H1 (cell line): Measurements from ENCODE around the gene UFSP1. TPM values are rescaled to one million over a fixed set of nuclear protein-coding genes. Genes with fewer than 3 reads are reported as not detected.

ENCODE experiments used
- CTCF ChIA-PET: fragments of 300-600 bp; sonication (Branson Sonifier 250); formaldehyde crosslinking; loops from one replicate; lab custom pipeline; 2021; ENCODE audit not compliant: partially characterized antibody; lab: Charles Lee
- POLR2A ChIA-PET: fragments of 300-600 bp; sonication (Branson Sonifier 250); formaldehyde crosslinking; loops from one replicate; lab custom pipeline; 2021; ENCODE audit warnings: inconsistent platforms; ENCODE audit not compliant: partially characterized antibody; lab: Charles Lee
- DNase-seq, 2 experiments: peaks; one replicate each; pipeline versions ENCODE4 v3.0.0 to v3.0.0-alpha.2; 2010 to 2022; ENCODE audit warnings: low spot score in 2 of 2, low read depth in 1 of 2, mixed read lengths in 1 of 2
- FAIRE-seq: peaks from 2 replicates; lab custom pipeline; 2011; peaks lifted over from hg19 to GRCh38; lab: Jason Lieb, UNC
- H2AFZ ChIP-seq: 2 replicates; pipeline ENCODE4 v1.8.1; 2012; ENCODE audit warnings: low read length, inconsistent platforms
- H2AK5ac ChIP-seq: 2 replicates; pipeline ENCODE4 v1.6.1; 2013; ENCODE audit warnings: low read depth, low read length
- H2BK120ac ChIP-seq: replicated peaks from 2 replicates; pipeline ENCODE3; 2013; ENCODE audit warnings: low read depth, low read length, inconsistent platforms
- H2BK12ac ChIP-seq: 2 replicates; pipeline ENCODE4 v1.6.1; 2013; ENCODE audit warnings: low read depth, low read length
- H2BK15ac ChIP-seq: 2 replicates; pipeline ENCODE4 v1.6.1; 2013; ENCODE audit warnings: low read length
- H2BK20ac ChIP-seq: 2 replicates; pipeline ENCODE4 v1.6.1; 2013; ENCODE audit warnings: low read length
- H2BK5ac ChIP-seq: 2 replicates; pipeline ENCODE4 v1.6.1; 2013; ENCODE audit warnings: low read depth, low read length
- H3K14ac ChIP-seq: 2 replicates; pipeline ENCODE4 v1.6.1; 2013; ENCODE audit warnings: inconsistent platforms; ENCODE audit not compliant: insufficient read length
- H3K18ac ChIP-seq: 2 replicates; pipeline ENCODE4 v1.6.1; 2013; ENCODE audit warnings: low read length; ENCODE audit errors: extremely low read depth
- H3K23ac ChIP-seq: 2 replicates; pipeline ENCODE4 v1.6.1; 2013; ENCODE audit warnings: inconsistent platforms; ENCODE audit not compliant: insufficient read length
- H3K23me2 ChIP-seq: 2 replicates; pipeline ENCODE4 v1.6.1; 2013; ENCODE audit warnings: low read depth, low read length
- H3K27ac ChIP-seq: 2 replicates; pipeline ENCODE4 v1.6.1; 2011; ENCODE audit warnings: low read depth, low read length, inconsistent platforms
- H3K27me3 ChIP-seq, 4 experiments: replicated peaks in 1 of 4; 1 replicate in 1 of 4; 2 replicates in 3 of 4; pipeline versions ENCODE4 v1.6.1 to v1.8.1; 2011 to 2013; ENCODE audit warnings: low read length in 3 of 4, mild to moderate bottlenecking in 3 of 4, inconsistent platforms in 2 of 4, mixed read lengths in 2 of 4, moderate library complexity in 1 of 4; ENCODE audit not compliant: control insufficient read depth in 3 of 4, insufficient read depth in 3 of 4; ENCODE audit errors: extremely low read depth in 1 of 4
- H3K36me3 ChIP-seq, 4 experiments: 2 replicates each; pipeline versions ENCODE4 v1.6.1 to v1.8.1; 2011 to 2013; ENCODE audit warnings: mild to moderate bottlenecking in 4 of 4, low read length in 3 of 4, moderate library complexity in 2 of 4, control low read depth in 1 of 4, inconsistent platforms in 1 of 4; ENCODE audit not compliant: insufficient read depth in 4 of 4, control insufficient read depth in 2 of 4
- H3K4ac ChIP-seq: replicated peaks from 2 replicates; pipeline ENCODE3; 2013; ENCODE audit warnings: low read length, low read depth, mixed read lengths, inconsistent platforms; ENCODE audit not compliant: insufficient read length
- H3K4me1 ChIP-seq, 4 experiments: replicated peaks in 1 of 4; 1 replicate in 1 of 4; 2 replicates in 3 of 4; pipeline versions ENCODE4 v1.6.1 to v1.8.1; 2011 to 2013; ENCODE audit warnings: low read length in 3 of 4, inconsistent platforms in 2 of 4, mixed read lengths in 1 of 4; ENCODE audit not compliant: insufficient read depth in 4 of 4, control insufficient read depth in 3 of 4
- H3K4me2 ChIP-seq, 2 experiments: 2 replicates each; pipeline versions ENCODE4 v1.6.1 to v1.8.1; 2011 to 2013; ENCODE audit warnings: low read depth in 2 of 2, low read length in 2 of 2, control low read depth in 1 of 2, inconsistent platforms in 1 of 2, mild to moderate bottlenecking in 1 of 2; ENCODE audit not compliant: insufficient read depth in 1 of 2
- H3K4me3 ChIP-seq, 4 experiments: fragments of 200-600, 300-600 bp in 1 of 4; sonication (generic), shearing (Covaris generic), sonication (Bioruptor Twin) in 1 of 4; 2 replicates each; pipeline versions ENCODE4 v1.5.1 to v1.8.1; 2011 to 2016; ENCODE audit warnings: low read length in 4 of 4, low read depth in 3 of 4, control low read depth in 2 of 4, inconsistent platforms in 2 of 4, mild to moderate bottlenecking in 2 of 4, mixed read lengths in 1 of 4, moderate library complexity in 1 of 4; ENCODE audit not compliant: insufficient read depth in 2 of 4; ENCODE audit errors: extremely low read depth in 1 of 4
- H3K56ac ChIP-seq: replicated peaks from 2 replicates; pipeline ENCODE3; 2013; ENCODE audit warnings: low read depth, mild to moderate bottlenecking, mixed read lengths, low read length, inconsistent platforms; ENCODE audit not compliant: insufficient read length
- H3K79me1 ChIP-seq: 2 replicates; pipeline ENCODE4 v1.6.1; 2013; ENCODE audit warnings: low read depth, low read length, control low read depth
- H3K79me2 ChIP-seq, 2 experiments: 2 replicates each; pipeline versions ENCODE4 v1.6.1 to v1.8.1; 2012 to 2013; ENCODE audit warnings: low read length in 2 of 2, mild to moderate bottlenecking in 2 of 2, inconsistent platforms in 1 of 2; ENCODE audit not compliant: insufficient read depth in 2 of 2, control insufficient read depth in 1 of 2
- H3K9ac ChIP-seq, 4 experiments: replicated peaks in 1 of 4; 1 replicate in 1 of 4; 2 replicates in 3 of 4; pipeline versions ENCODE4 v1.6.1 to v1.8.1; 2011 to 2013; ENCODE audit warnings: low read depth in 3 of 4, low read length in 3 of 4, control low read depth in 2 of 4, mild to moderate bottlenecking in 2 of 4, moderate library complexity in 2 of 4, inconsistent platforms in 1 of 4; ENCODE audit errors: extremely low read depth in 1 of 4
- H3K9me3 ChIP-seq, 2 experiments: 2 replicates each; pipeline versions ENCODE4 v1.6.1 to v1.8.1; 2012 to 2013; ENCODE audit warnings: mild to moderate bottlenecking in 2 of 2, moderate library complexity in 2 of 2, control low read depth in 1 of 2, inconsistent platforms in 1 of 2, low read depth in 1 of 2, low read length in 1 of 2, mixed read lengths in 1 of 2; ENCODE audit not compliant: insufficient read depth in 2 of 2
- H4K20me1 ChIP-seq, 2 experiments: replicated peaks in 1 of 2; 2 replicates each; pipeline versions ENCODE3 to v1.8.1; 2011 to 2013; ENCODE audit warnings: inconsistent platforms in 2 of 2, low read length in 2 of 2, mild to moderate bottlenecking in 1 of 2; ENCODE audit not compliant: insufficient read depth in 2 of 2, control insufficient read depth in 1 of 2
- H4K5ac ChIP-seq: 2 replicates; pipeline ENCODE4 v1.6.1; 2013; ENCODE audit warnings: low read length, low read depth, mixed read lengths, inconsistent platforms; ENCODE audit not compliant: insufficient read length
- H4K8ac ChIP-seq: 2 replicates; pipeline ENCODE4 v1.8.0; 2013; ENCODE audit warnings: mild to moderate bottlenecking, moderate library complexity, low read length, inconsistent platforms; ENCODE audit not compliant: insufficient read depth; ENCODE audit errors: extremely low read depth
- H4K91ac ChIP-seq: replicated peaks from 2 replicates; pipeline ENCODE3; 2013; ENCODE audit warnings: low read length, mixed read lengths, inconsistent platforms; ENCODE audit not compliant: insufficient read length
- GABPA ChIP-seq: IDR thresholded peaks from 2 replicates; pipeline ENCODE4 v1.6.1; 2011; ENCODE audit warnings: mild to moderate bottlenecking, low read length, moderate library complexity, borderline replicate concordance; ENCODE audit not compliant: insufficient read depth
- POLR2A ChIP-seq, 2 experiments: IDR thresholded peaks; 1 replicate in 1 of 2; 2 replicates in 1 of 2; pipeline ENCODE4 v1.6.1; 2011; ENCODE audit warnings: low read depth in 2 of 2, low read length in 2 of 2, mild to moderate bottlenecking in 2 of 2; ENCODE audit errors: control extremely low read depth in 1 of 2
- SIN3A ChIP-seq, 2 experiments: IDR thresholded peaks in 1 of 2; conservative IDR thresholded peaks in 1 of 2; 2 replicates each; pipeline ENCODE4 v1.6.1; 2011 to 2012; ENCODE audit warnings: low read length in 2 of 2, improper control_type of control experiment in 1 of 2, low read depth in 1 of 2, mild to moderate bottlenecking in 1 of 2
- WGBS, 2 experiments: shearing (Covaris generic) in 1 of 2; methylation state at CpG; one replicate each; pipeline versions ENCODE4 v1.1.6 to v1.1.7; 2013 to 2015; ENCODE audit warnings: low lambda C conversion rate in 2 of 2, mixed read lengths in 2 of 2, inconsistent platforms in 1 of 2, low coverage in 1 of 2, missing lambda C conversion rate in 1 of 2; ENCODE audit not compliant: insufficient replicate concordance in 2 of 2, insufficient coverage in 1 of 2, insufficient read length in 1 of 2; ENCODE audit errors: extremely low coverage in 1 of 2, missing lambda C conversion rate in 1 of 2; 5-methylcytosine and 5-hydroxymethylcytosine counted together
- polyA plus RNA-seq, 7 experiments: library from polyadenylated mRNA; depleted of rRNA in 3 of 7; stranded (reverse) in 5 of 7; unstranded in 2 of 7; fragments of >200 nt in 5 of 7; fragments of 200-250 nt in 2 of 7; gene quantifications; 1 replicate in 5 of 7; 2 replicates in 1 of 7; 4 replicates in 1 of 7; pipeline versions ENCODE4 v1.2.1 to v1.2.3, GENCODE V29; 2011 to 2013; ENCODE audit warnings: missing spikeins in 2 of 7, mixed read lengths in 2 of 7
- total RNA-seq: library from RNA; stranded (reverse); fragmentation: NEBNext Ultra II Directional; extraction: Animal tissue kit (Norgen Biotek cat#: 25700); gene quantifications from 2 replicates; pipeline ENCODE4 v1.2.1, GENCODE V29; 2021
- TF ChIP-seq, protein P1 (sequence below): IDR thresholded peaks from 2 replicates; pipeline ENCODE4 v1.6.1; 2012; ENCODE audit warnings: inconsistent platforms

Gene UFSP1
- total and polyA plus RNA-seq, 2 of the 8 experiments (the other 6 are each of a cell fraction or from before 2014, with no cell fraction given), result 1.6 to 4.3 TPM

DNA sequence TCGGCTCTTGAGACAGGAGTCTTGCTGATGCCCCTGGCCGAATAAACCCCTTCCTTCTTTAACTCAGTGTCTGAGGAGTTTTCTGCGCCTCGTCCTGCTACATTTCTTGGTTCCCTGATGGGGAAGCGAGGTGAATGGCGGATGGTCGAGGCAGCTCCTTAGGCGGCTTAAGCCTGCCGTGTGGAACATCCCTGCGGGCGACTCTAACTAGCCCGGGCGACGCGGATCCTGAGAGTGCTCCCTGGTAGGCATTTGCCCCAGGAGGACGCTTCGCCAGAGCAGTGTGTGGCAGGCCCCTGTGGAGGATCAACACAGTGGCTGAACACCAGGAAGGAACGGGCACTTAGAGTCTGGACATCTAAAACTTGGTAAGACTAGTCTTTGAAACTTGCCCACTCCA is 50.2 kb downstream of the UFSP1 start:
- peaks cover 2% of the 10 kb centered on the region; the same call in 1 of the 2 replicates for H3K79me1 ChIP-seq
- H3K23me2 ChIP-seq, result peaks cover 3% of the 10 kb centered on the region; the same call in 1 of the 2 replicates
- H4K20me1 ChIP-seq, result no peaks in the 10 kb centered on the region
- H4K8ac ChIP-seq, result no peak overlapping the region; the same call in 1 of the 2 replicates
- no peak overlapping the region for H4K91ac ChIP-seq
- peak overlapping the region; percentile 39; the same call in 1 of the 2 replicates for H2BK5ac ChIP-seq
- H3K4me1 ChIP-seq, result peaks cover 3 to 10% (median 8%) of the 10 kb centered on the region in 4 experiments
- no peak overlapping the region for H3K14ac ChIP-seq
- H3K27me3 ChIP-seq, result no peaks in the 10 kb centered on the region
- no peaks in the 10 kb centered on the region for H3K9me3 ChIP-seq
- no peak overlapping the region; the same call in 1 of the 2 replicates for H3K27ac ChIP-seq
- H3K79me2 ChIP-seq, result no peaks in the 10 kb centered on the region
- H2BK20ac ChIP-seq, result no peak overlapping the region
- no peak overlapping the region for H3K4me3 ChIP-seq
- H2BK15ac ChIP-seq, result 0 out of 2 replicates have a peak overlapping the region, but pooled peaks have one; percentile 29
- no peak overlapping the region for H2BK120ac ChIP-seq
- FAIRE-seq (no peak), DNase-seq (no peak)
- H3K9ac ChIP-seq, result 0 out of 7 replicates have a peak overlapping the region, but pooled peaks of 1 of the 4 experiments have one; percentile 18
- no peak overlapping the region for H3K4me2 ChIP-seq
- H3K36me3 ChIP-seq, result no peaks in the 10 kb centered on the region
- 0 out of 2 replicates have a peak overlapping the region, but pooled peaks have one; percentile 39 for H2BK12ac ChIP-seq
- no peak overlapping the region for H3K4ac ChIP-seq
- no peak overlapping the region for H3K56ac ChIP-seq
- ChIA-PET CTCF (interaction anchor here (0.6 to 1.3 kb wide), 4 partner anchors 9 to 1708 kb away, joined by 3 to 7 read pairs (median 4); no protein-coding TSS in a partner anchor), POLR2A (interaction anchor here (0.8 to 1.0 kb wide), 2 partner anchors 12 to 13 kb away, joined by 3 read pairs; partner anchors contain the start of genes EPHB4 and SLC12A9)
- no peak overlapping the region for H2AFZ ChIP-seq
- H2AK5ac ChIP-seq, result peak overlapping the region; percentile 65; the same call in 1 of the 2 replicates
- no peak overlapping the region for H3K18ac ChIP-seq
- H3K23ac ChIP-seq, result no peak overlapping the region
- no peak overlapping the region for H4K5ac ChIP-seq
- WGBS, 2 experiments, result 93% methylated on average over 18 of the region's 18 CpGs; no CpG with 5 or more reads in 1 of the 2 experiments
- no peak for TF ChIP-seq GABPA
- TF ChIP-seq, protein P1, sequence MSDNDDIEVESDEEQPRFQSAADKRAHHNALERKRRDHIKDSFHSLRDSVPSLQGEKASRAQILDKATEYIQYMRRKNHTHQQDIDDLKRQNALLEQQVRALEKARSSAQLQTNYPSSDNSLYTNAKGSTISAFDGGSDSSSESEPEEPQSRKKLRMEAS, result no peak
- TF ChIP-seq POLR2A (IDR thresholded peaks at IDR 0.05; ENCODE audit: control extremely low read depth in 1 of 2, low read depth in 2 of 2, low read length in 2 of 2), result no peak
- TF ChIP-seq SIN3A (conservative IDR thresholded peaks at IDR 0.05 in 1 of 2, IDR thresholded peaks at IDR 0.05 in 1 of 2; ENCODE audit: low read depth in 1 of 2, low read length in 2 of 2), result no peak
